GM12878 (cell line): ENCODE measurements around the gene RBMS1. TPM values are rescaled to one million over a fixed set of nuclear protein-coding genes. Genes with fewer than 3 reads are reported as not detected.

Experiments used
- ATAC-seq: fragments of 200-7000 bp; cut with Tn5 transposase; 3 replicates; pipeline ENCODE4 v1.9.1; 2020; ENCODE audit warnings: mild to moderate bottlenecking, moderate library complexity
- BruUV-seq: library from RNA; stranded (reverse); fragments of 400-500 nt; replicated peaks from 2 replicates; lab custom pipeline; 2021; lab: Mats Ljungman, UMichigan
- CTCF ChIA-PET: fragments of 300-600 bp; sonication (Branson Sonifier 250); formaldehyde crosslinking; extraction: SDS; loops from one replicate; lab custom pipeline; 2021; ENCODE audit warnings: inconsistent platforms; lab: Yijun Ruan, JAX
- POLR2A ChIA-PET: fragments of 350-600 bp; formaldehyde crosslinking; extraction: SDS; loops from one replicate; lab custom pipeline; 2021; ENCODE audit warnings: inconsistent platforms; lab: Charles Lee
- RAD21 ChIA-PET: fragments of 300-600 bp; sonication (Branson Sonifier 250); formaldehyde crosslinking; loops from one replicate; lab custom pipeline; 2023; ENCODE audit warnings: antibody characterized with exemption; ENCODE audit not compliant: unreplicated experiment; lab: Charles Lee
- SMC1A ChIA-PET: fragments of 300-600 bp; sonication (Branson Sonifier 250); formaldehyde crosslinking; loops from one replicate; lab custom pipeline; 2023; ENCODE audit not compliant: unreplicated experiment, uncharacterized antibody; lab: Charles Lee
- DNase-seq: peaks from one replicate; pipeline ENCODE4 v3.0.0-alpha.2; 2011; ENCODE audit warnings: low read depth, low spot score
- FAIRE-seq: peaks from 3 replicates; lab custom pipeline; 2011; peaks lifted over from hg19 to GRCh38; lab: Jason Lieb, UNC
- H2AFZ ChIP-seq: 2 replicates; pipeline ENCODE4 v1.6.0; 2011; ENCODE audit warnings: low read depth, low read length, control low read depth; ENCODE audit not compliant: control insufficient read depth
- H3K27ac ChIP-seq: 2 replicates; pipeline ENCODE4 v1.5.1; 2011; ENCODE audit warnings: control low read depth; ENCODE audit not compliant: control insufficient read depth, insufficient read depth
- H3K27me3 ChIP-seq, 2 experiments: replicated peaks in 1 of 2; 2 replicates each; pipeline versions ENCODE4 v1.6.0 to v1.6.1; 2011; ENCODE audit warnings: low read length in 1 of 2; ENCODE audit not compliant: control insufficient read depth in 2 of 2, insufficient read depth in 2 of 2
- H3K36me3 ChIP-seq, 2 experiments: 2 replicates each; pipeline ENCODE4 v1.5.1; 2011; ENCODE audit warnings: low read length in 1 of 2; ENCODE audit not compliant: control insufficient read depth in 2 of 2, insufficient read depth in 2 of 2
- H3K4me1 ChIP-seq: 2 replicates; pipeline ENCODE4 v1.6.1; 2011; ENCODE audit warnings: mild to moderate bottlenecking, low read length, moderate library complexity, mixed read lengths; ENCODE audit not compliant: control insufficient read depth, insufficient read depth
- H3K4me2 ChIP-seq: 2 replicates; pipeline ENCODE4 v1.6.0; 2011; ENCODE audit warnings: control low read depth; ENCODE audit not compliant: control insufficient read depth, insufficient read depth
- H3K4me3 ChIP-seq: fragments of 200-600 bp; sonication (generic); 2 replicates; pipeline ENCODE4 v1.5.1; 2016
- H3K79me2 ChIP-seq: 2 replicates; pipeline ENCODE4 v1.6.0; 2011; ENCODE audit warnings: low read length; ENCODE audit not compliant: control insufficient read depth, insufficient read depth
- H3K9ac ChIP-seq: 2 replicates; pipeline ENCODE4 v1.8.0; 2011; ENCODE audit warnings: low read length, control low read depth, mixed read lengths; ENCODE audit not compliant: control insufficient read depth, insufficient read depth
- H3K9me3 ChIP-seq: replicated peaks from 3 replicates; pipeline ENCODE4 v1.5.1; 2011; ENCODE audit warnings: mild to moderate bottlenecking, low read length; ENCODE audit not compliant: control insufficient read depth, insufficient read depth
- H4K20me1 ChIP-seq: 2 replicates; pipeline ENCODE4 v1.6.0; 2011; ENCODE audit not compliant: control insufficient read depth, insufficient read depth
- BHLHE40 ChIP-seq, 2 experiments: fragments of 450-650 bp in 1 of 2; IDR thresholded peaks; 2 replicates each; pipeline ENCODE4 v1.6.1; 2011 to 2017; ENCODE audit warnings: low read depth in 2 of 2, borderline replicate concordance in 1 of 2, improper control_type of control experiment in 1 of 2, low read length in 1 of 2, mild to moderate bottlenecking in 1 of 2
- CBX3 ChIP-seq: fragments of 200-600 bp; sonication (generic); IDR thresholded peaks from 2 replicates; pipeline ENCODE4 v1.6.1; 2016; ENCODE audit warnings: low read depth, borderline replicate concordance
- CREB1 ChIP-seq: IDR thresholded peaks from 2 replicates; pipeline ENCODE4 v1.6.1; 2012; ENCODE audit warnings: low read depth, mild to moderate bottlenecking, inconsistent platforms
- GATAD2B ChIP-seq: fragments of 450-650 bp; conservative IDR thresholded peaks from 2 replicates; pipeline ENCODE4 v1.6.1; 2017; ENCODE audit warnings: low read depth, mild to moderate bottlenecking, moderate library complexity
- HDAC6 ChIP-seq: fragments of 200-600 bp; sonication (generic); IDR thresholded peaks from one replicate; pipeline ENCODE4 v1.8.0; 2017; ENCODE audit warnings: antibody characterized with exemption; ENCODE audit not compliant: unreplicated experiment
- NBN ChIP-seq: fragments of 450-650 bp; IDR thresholded peaks from 2 replicates; pipeline ENCODE4 v1.6.1; 2016
- POLR2AphosphoS2 ChIP-seq: IDR thresholded peaks from 2 replicates; pipeline ENCODE4 v1.6.1; 2011; ENCODE audit warnings: low read depth, mild to moderate bottlenecking, low read length, improper control_type of control experiment, moderate library complexity
- RB1 ChIP-seq: fragments of 450-650 bp; formaldehyde crosslinking; IDR thresholded peaks from 2 replicates; pipeline ENCODE4 v1.6.1; 2017; ENCODE audit warnings: mild to moderate bottlenecking, borderline replicate concordance
- RCOR1 ChIP-seq: conservative IDR thresholded peaks from 2 replicates; pipeline ENCODE4 v1.6.1; 2012; ENCODE audit warnings: low read depth, low read length, improper control_type of control experiment
- STAT1 ChIP-seq: fragments of 450-650 bp; conservative IDR thresholded peaks from 2 replicates; pipeline ENCODE4 v1.6.1; 2014; ENCODE audit warnings: antibody characterized with exemption, mild to moderate bottlenecking
- SUZ12 ChIP-seq: fragments of 200-600 bp; sonication (generic); IDR thresholded peaks from one replicate; pipeline ENCODE4 v1.6.1; 2018; ENCODE audit warnings: antibody characterized with exemption, mild to moderate bottlenecking; ENCODE audit not compliant: unreplicated experiment
- TCF12 ChIP-seq: IDR thresholded peaks from 2 replicates; pipeline ENCODE4 v1.6.1; 2011; ENCODE audit warnings: low read depth, mild to moderate bottlenecking, low read length
- WGBS: methylation state at CpG from one replicate; pipeline ENCODE4 v1.1.6; 2016; ENCODE audit warnings: low lambda C conversion rate; ENCODE audit not compliant: insufficient replicate concordance, insufficient coverage; ENCODE audit errors: missing lambda C conversion rate; 5-methylcytosine and 5-hydroxymethylcytosine counted together
- in situ Hi-C: fragments of 300-500 bp; cut with MboI; formaldehyde crosslinking; loops from 9 replicates; pipeline ENCODE4 v1.14.3; 2018; ENCODE audit warnings: mixed read lengths
- intact Hi-C: fragments of 100-400 bp; cut with micrococcal nuclease; formaldehyde crosslinking; loops from one replicate; pipeline ENCODE4 v1.14.2; 2022; ENCODE audit not compliant: unreplicated experiment
- polyA plus RNA-seq, 11 experiments: library from polyadenylated mRNA; depleted of rRNA in 4 of 11; unstranded in 6 of 11; stranded (reverse) in 5 of 11; fragments of >200 nt; fragmentation: Nextera tagmentation in 4 of 11; fragmentation: Illumina TruSeq in 1 of 11; extraction: Ambion mirVana in 4 of 11; extraction: Trizol in 1 of 11; gene quantifications; 1 replicate in 1 of 11; 2 replicates in 10 of 11; pipeline versions ENCODE4 v1.2.1 to v1.2.3, GENCODE V29; 2011 to 2016; ENCODE audit warnings: inconsistent platforms in 2 of 11, missing spikeins in 2 of 11, low read depth in 1 of 11
- total RNA-seq, 4 experiments: library from RNA; depleted of rRNA in 3 of 4; stranded (reverse); fragments of >200 nt in 3 of 4; fragmentation: Illumina TruSeq in 1 of 4; extraction: Trizol in 1 of 4; gene quantifications; 2 replicates each; pipeline versions ENCODE4 v1.2.1 to v1.2.3, GENCODE V29; 2013 to 2021
- TF ChIP-seq, protein P1 (sequence below): IDR thresholded peaks from 2 replicates; pipeline ENCODE4 v1.6.1; 2012; ENCODE audit warnings: mild to moderate bottlenecking, low read depth, low read length
- TF ChIP-seq, protein P2 (sequence below): fragments of 450-650 bp; IDR thresholded peaks from 2 replicates; pipeline ENCODE4 v1.6.1; 2016; ENCODE audit warnings: mild to moderate bottlenecking
- TF ChIP-seq, protein P3 (sequence below): IDR thresholded peaks from 2 replicates; pipeline ENCODE4 v1.6.1; 2012; ENCODE audit warnings: low read depth, low read length, improper control_type of control experiment

Gene RBMS1
- total and polyA plus RNA-seq, 10 of the 15 experiments (the other 5 are each of a cell fraction or from before 2014, with no cell fraction given) = 0.04 to 0.31 (median 0.17) TPM; not detected in 1

DNA sequence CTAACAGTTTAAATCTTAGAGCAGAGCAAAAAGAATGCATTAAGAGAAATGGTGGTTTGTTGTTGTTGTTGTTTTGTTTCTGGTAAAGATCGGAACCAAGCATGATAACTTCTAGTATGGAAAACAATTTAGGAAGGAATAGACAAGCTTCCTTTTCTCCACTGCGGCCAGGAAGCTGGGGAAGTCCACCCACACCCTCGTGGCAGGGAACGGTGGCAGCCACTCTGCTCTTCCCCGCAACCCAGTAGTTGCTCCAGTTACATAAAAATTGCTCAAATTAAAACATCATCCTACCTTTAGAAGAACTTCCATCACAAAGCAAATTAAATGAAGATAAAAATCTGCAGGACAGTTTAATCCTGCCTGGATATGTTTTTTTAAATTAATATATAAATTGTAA lies 113.0 kb downstream of the RBMS1 start:
- no peaks in the 10 kb centered on the region for H3K4me1 ChIP-seq
- DNase-seq (no peak), ATAC-seq (no peak), FAIRE-seq (no peak)
- TF ChIP-seq STAT1 (no peak), HDAC6 (no peak), NBN (no peak), RCOR1 (no peak), RB1 (no peak), GATAD2B (no peak), TCF12 (no peak), CBX3 (no peak), BHLHE40 (IDR thresholded peaks at IDR 0.05; ENCODE audit: borderline replicate concordance in 1 of 2, low read depth in 2 of 2, low read length in 1 of 2) (no peak), CREB1 (no peak), SUZ12 (no peak), POLR2AphosphoS2 (no peak)
- TF ChIP-seq, protein P1, sequence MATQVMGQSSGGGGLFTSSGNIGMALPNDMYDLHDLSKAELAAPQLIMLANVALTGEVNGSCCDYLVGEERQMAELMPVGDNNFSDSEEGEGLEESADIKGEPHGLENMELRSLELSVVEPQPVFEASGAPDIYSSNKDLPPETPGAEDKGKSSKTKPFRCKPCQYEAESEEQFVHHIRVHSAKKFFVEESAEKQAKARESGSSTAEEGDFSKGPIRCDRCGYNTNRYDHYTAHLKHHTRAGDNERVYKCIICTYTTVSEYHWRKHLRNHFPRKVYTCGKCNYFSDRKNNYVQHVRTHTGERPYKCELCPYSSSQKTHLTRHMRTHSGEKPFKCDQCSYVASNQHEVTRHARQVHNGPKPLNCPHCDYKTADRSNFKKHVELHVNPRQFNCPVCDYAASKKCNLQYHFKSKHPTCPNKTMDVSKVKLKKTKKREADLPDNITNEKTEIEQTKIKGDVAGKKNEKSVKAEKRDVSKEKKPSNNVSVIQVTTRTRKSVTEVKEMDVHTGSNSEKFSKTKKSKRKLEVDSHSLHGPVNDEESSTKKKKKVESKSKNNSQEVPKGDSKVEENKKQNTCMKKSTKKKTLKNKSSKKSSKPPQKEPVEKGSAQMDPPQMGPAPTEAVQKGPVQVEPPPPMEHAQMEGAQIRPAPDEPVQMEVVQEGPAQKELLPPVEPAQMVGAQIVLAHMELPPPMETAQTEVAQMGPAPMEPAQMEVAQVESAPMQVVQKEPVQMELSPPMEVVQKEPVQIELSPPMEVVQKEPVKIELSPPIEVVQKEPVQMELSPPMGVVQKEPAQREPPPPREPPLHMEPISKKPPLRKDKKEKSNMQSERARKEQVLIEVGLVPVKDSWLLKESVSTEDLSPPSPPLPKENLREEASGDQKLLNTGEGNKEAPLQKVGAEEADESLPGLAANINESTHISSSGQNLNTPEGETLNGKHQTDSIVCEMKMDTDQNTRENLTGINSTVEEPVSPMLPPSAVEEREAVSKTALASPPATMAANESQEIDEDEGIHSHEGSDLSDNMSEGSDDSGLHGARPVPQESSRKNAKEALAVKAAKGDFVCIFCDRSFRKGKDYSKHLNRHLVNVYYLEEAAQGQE = no peak
- TF ChIP-seq, protein P2, sequence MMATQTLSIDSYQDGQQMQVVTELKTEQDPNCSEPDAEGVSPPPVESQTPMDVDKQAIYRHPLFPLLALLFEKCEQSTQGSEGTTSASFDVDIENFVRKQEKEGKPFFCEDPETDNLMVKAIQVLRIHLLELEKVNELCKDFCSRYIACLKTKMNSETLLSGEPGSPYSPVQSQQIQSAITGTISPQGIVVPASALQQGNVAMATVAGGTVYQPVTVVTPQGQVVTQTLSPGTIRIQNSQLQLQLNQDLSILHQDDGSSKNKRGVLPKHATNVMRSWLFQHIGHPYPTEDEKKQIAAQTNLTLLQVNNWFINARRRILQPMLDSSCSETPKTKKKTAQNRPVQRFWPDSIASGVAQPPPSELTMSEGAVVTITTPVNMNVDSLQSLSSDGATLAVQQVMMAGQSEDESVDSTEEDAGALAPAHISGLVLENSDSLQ = no peak
- TF ChIP-seq, protein P3, sequence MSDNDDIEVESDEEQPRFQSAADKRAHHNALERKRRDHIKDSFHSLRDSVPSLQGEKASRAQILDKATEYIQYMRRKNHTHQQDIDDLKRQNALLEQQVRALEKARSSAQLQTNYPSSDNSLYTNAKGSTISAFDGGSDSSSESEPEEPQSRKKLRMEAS = no peak
- POLR2A ChIA-PET = no interaction called here
- H3K36me3 ChIP-seq = no peaks in the 10 kb centered on the region
- intact Hi-C loops = no loop called here
- no peak overlapping the region for H2AFZ ChIP-seq
- SMC1A ChIA-PET = interaction anchor here (1.4 kb wide), 1 partner anchor 56 kb away, joined by 3 read pairs; no protein-coding TSS in a partner anchor
- H4K20me1 ChIP-seq = no peaks in the 10 kb centered on the region
- no peaks in the 10 kb centered on the region; a peak in 2 of 4 replicates for H3K27me3 ChIP-seq
- H3K27ac ChIP-seq = no peak overlapping the region
- no peak overlapping the region for H3K4me2 ChIP-seq
- 47% methylated on average over 5 of the region's 5 CpGs for WGBS
- in situ Hi-C loops = no loop called here
- CTCF ChIA-PET = no interaction called here
- BruUV-seq = no TSS peak
- RAD21 ChIA-PET = no interaction called here
- H3K4me3 ChIP-seq = no peak overlapping the region
- no peaks in the 10 kb centered on the region for H3K9me3 ChIP-seq
- no peaks in the 10 kb centered on the region for H3K79me2 ChIP-seq
- no peak overlapping the region for H3K9ac ChIP-seq
